GM13976 (cell line): Measurements from ENCODE around the gene HOXD13.

Experiments used
- DNase-seq: peaks from one replicate; pipeline ENCODE4 v3.0.0; 2012; ENCODE audit warnings: low spot score
- in situ Hi-C: fragments of 300-500 bp; cut with MboI; formaldehyde crosslinking; loops from one replicate; pipeline ENCODE4 v1.12.0; 2022; ENCODE audit warnings: low sequenced_read_pairs, mixed read lengths, inconsistent platforms; ENCODE audit not compliant: unreplicated experiment
- TF ChIP-seq, protein P1 (sequence below): IDR thresholded peaks from 2 replicates; pipeline ENCODE4 v1.5.1; 2012; ENCODE audit warnings: borderline replicate concordance, mild to moderate bottlenecking; ENCODE audit not compliant: insufficient read depth; ENCODE audit errors: extremely low read depth, missing control alignments, control extremely low read depth

HOXD13 gene

DNA sequence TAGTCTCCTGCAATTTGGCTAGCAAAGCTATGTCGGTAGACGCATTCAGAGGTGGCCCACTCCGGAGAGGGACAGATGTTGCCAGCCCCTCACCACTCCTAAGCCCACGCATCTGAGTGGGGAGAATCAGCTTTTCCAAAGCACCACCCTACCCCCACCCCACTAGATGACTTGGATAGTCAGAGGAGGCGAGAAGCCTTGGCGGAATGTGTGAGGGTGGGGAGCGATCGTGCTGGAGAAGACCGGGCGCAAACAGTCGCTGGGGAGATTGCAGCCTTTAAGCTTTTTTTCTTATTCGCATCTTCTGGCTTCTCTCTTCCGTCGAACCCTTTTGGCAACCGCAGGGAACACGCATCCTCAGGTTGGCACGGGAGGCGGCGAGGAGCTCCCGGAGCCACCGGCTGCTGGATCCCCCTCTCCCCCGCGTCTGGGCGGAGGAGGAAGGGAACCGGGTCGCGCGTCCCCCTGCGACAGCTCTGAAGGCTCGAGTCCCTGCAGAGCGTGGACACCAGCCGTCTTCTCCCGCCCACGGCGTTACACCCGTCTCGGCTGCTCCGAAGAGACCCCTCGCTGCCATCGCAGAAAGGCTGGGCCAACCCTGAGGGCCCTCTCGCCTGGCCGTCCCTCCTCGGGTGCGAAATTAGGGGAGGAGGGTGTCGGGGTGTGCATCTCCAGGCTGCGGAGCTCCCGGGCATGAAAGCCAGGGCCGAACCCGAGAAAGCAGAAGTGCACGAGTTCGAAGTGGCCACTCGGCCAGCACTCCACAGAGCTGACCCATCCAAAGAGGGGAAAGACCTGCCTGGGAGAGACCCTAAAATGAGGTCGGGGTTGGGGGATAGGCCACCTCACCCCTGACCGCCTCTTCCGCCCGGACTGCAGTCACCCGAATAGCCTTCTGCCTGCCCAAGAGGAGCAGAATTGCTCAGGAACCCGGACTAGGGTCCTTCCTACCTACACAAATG, 20.9 kb upstream of the HOXD13 start:
- TF ChIP-seq, protein P1, sequence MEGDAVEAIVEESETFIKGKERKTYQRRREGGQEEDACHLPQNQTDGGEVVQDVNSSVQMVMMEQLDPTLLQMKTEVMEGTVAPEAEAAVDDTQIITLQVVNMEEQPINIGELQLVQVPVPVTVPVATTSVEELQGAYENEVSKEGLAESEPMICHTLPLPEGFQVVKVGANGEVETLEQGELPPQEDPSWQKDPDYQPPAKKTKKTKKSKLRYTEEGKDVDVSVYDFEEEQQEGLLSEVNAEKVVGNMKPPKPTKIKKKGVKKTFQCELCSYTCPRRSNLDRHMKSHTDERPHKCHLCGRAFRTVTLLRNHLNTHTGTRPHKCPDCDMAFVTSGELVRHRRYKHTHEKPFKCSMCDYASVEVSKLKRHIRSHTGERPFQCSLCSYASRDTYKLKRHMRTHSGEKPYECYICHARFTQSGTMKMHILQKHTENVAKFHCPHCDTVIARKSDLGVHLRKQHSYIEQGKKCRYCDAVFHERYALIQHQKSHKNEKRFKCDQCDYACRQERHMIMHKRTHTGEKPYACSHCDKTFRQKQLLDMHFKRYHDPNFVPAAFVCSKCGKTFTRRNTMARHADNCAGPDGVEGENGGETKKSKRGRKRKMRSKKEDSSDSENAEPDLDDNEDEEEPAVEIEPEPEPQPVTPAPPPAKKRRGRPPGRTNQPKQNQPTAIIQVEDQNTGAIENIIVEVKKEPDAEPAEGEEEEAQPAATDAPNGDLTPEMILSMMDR, result no peak
- in situ Hi-C loops, result loop anchor here (10.0 kb wide), 1 partner anchor 377 kb away; no protein-coding TSS in a partner anchor
- no peak for DNase-seq

DNA sequence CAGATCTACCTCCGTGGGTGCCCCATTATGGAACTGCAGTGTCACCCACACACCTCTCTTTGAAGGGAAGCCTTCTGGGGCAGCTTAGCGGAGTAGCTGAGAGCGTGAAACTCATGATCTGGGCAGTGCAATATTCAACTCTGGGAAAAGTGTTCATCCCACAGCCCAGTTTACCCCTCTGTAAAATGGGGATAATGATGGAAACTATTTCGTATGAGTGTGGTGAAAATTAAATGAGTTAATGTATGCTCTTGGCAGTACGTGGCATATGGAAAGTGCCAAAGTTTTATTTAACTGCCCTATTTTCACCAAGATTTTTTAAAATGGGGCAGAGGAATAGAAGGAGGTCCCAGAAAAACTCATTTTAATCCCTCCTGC, 20.2 kb upstream of the HOXD13 start:
- DNase-seq, result no peak
- in situ Hi-C loops, result loop anchor here (10.0 kb wide), 1 partner anchor 377 kb away; no protein-coding TSS in a partner anchor

DNA sequence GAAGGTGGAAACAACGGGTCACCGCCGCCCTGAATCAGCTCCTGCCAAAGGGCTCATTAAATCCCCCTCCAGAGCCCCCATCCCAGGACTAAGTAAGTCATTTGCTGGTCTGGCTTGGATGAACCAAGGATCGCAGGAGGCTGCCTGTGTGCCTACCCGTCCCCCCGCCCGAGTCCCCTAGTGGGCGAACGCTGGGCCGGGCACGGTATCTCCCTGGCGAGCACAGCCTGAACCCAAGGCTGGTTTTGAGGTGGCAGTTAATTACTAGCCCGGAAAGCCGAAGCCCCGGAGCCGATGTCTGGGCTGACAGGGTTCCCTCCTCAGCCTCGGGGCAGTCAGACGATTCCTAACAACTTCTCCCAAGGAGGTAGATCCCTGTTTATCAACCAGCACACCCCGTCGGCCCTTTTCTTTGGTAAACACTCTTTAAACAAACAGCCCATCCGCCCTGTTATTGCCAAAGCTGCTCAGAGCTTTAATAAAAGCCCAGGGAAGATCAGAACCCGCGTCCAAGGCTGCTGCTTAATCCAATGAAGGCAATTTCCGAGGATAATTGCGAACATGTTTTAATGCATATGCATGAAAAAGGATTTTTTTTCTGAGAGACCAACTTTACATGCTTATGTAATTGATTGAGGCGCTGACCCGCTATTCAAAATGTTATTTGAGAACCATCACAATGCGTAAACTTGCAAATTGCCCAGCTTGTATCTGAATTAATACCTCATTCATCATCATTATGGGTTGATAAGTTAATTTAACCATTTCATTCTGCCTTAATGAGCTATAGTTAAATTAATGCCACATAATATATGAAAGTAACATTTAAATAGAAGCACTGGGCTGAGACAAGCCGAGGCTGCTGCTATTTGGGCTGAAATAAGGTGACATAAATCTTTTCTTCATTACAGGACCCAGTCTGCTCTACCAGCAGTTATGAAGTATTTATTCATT, 19.3 kb upstream of the HOXD13 start:
- in situ Hi-C loops, result loop anchor here (10.0 kb wide), 1 partner anchor 378 kb away; no protein-coding TSS in a partner anchor
- DNase-seq, result no peak
- TF ChIP-seq, protein P1, result no peak

More for the DNA sequence above, 20.2 kb upstream of the HOXD13 start:
- TF ChIP-seq, protein P1, result no peak

DNA sequence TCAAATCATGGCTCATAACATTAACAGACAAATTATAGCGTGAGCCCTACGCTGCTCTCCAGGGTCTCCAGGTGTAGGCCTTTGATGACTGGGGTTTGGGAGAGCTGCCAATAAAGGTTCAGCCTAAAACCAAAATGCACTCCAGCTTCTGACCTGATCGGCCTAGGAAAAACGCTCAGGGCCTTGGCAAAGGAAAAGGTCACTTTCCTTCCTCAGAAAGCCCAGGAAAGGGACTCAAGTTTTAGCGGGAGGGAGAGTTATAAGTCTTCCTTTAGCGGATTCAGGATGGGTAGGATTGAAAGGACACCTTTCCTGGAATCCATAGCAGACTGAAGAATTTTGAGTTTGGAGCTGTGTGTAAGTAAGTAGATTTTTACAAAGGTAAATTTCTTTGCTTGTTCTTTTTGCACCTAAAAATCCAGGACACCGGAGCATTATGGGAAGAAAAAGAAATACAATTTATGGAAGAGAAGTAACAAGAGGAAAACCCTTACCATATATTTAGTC, 17.5 kb upstream of the HOXD13 start:
- TF ChIP-seq, protein P1, result no peak
- DNase-seq, result no peak
- in situ Hi-C loops, result loop anchor here (10.0 to 25.0 kb wide), 2 partner anchors 380 to 713 kb away; no protein-coding TSS in a partner anchor

DNA sequence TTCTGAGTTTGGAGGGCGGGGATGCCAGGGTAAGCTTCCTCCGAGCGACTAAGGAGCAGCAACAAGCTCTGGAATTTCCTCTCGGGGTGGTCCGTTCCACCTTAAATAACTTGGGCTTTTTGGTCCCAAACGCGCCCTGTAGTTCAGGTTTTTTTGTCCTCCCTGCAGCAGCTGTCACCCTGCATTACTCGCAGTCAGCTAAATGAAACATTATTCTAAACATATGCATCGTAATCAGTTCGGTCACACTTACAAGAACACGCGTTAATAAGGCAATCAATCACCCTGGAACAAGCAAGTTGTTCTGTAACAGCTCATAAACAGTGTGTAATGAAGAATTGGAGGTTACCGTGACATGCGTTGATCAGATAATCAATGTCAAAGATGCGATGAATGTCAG, 17.0 kb upstream of the HOXD13 start:
- in situ Hi-C loops, result loop anchor here (10.0 to 25.0 kb wide), 2 partner anchors 381 to 713 kb away; no protein-coding TSS in a partner anchor
- TF ChIP-seq, protein P1, result no peak
- DNase-seq, result no peak

DNA sequence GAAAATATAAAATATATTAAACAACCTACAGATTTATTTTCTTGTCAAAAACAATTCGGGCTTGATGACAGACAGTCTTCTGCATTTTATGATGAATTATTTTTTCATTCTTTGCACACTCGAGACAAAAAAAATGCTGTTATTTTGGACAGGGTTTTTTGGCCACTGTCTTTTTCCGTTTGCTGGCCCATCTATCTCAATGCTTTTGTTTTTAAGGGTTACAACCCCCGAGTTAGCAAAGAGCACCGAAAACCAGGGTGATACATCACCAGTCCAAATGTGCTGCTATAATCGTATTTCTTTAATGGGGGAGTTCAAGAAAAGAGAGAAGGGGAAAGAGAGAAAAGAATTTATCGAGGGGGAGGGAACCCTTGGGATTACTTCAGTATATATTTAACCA, 16.5 kb upstream of the HOXD13 start:
- DNase-seq, result no peak
- TF ChIP-seq, protein P1, result no peak
- in situ Hi-C loops, result loop anchor here (10.0 to 25.0 kb wide), 2 partner anchors 381 to 714 kb away; no protein-coding TSS in a partner anchor
